Peyer's patch (tissue), 4 donors: ENCODE data around the gene MEGF10. TPM values are rescaled to one million over a fixed set of nuclear protein-coding genes. Genes with fewer than 3 reads are reported as not detected.
"Not testable (repeated sequence)": the region's sequence is repeated elsewhere in the genome, so short reads cannot be mapped to it uniquely, and the experiment has no call there.

ENCODE experiments used
- DNase-seq, 3 donors: peaks; one replicate each; pipeline ENCODE4 v3.0.0-alpha.2; 2017 to 2019
- H3K27ac ChIP-seq, 4 donors: fragments of 200-600 bp; sonication (generic); one replicate each; pipeline ENCODE4 v1.5.1; 2016 to 2019
- H3K27me3 ChIP-seq, 2 donors: fragments of 200-600 bp; sonication (generic); one replicate each; pipeline ENCODE4 v1.5.1; 2019
- H3K36me3 ChIP-seq, 3 donors: fragments of 200-600 bp; sonication (generic); one replicate each; pipeline ENCODE4 v1.5.1; 2016 to 2019
- H3K4me1 ChIP-seq, 4 donors: fragments of 200-600 bp; sonication (generic); one replicate each; pipeline ENCODE4 v1.5.1; 2016 to 2019
- H3K4me3 ChIP-seq, 4 donors: fragments of 200-600 bp; sonication (generic); 1 replicate in 3 of 4; 2 replicates in 1 of 4; pipeline ENCODE4 v1.5.1; 2016 to 2019; ENCODE audit warnings: mild to moderate bottlenecking in 1 of 4
- H3K9me3 ChIP-seq, 4 donors: fragments of 200-600 bp; sonication (generic); one replicate each; pipeline ENCODE4 v1.5.1; 2016 to 2019; ENCODE audit warnings: mild to moderate bottlenecking in 1 of 4
- POLR2A ChIP-seq, 2 donors: fragments of 450-650 bp; IDR thresholded peaks; one replicate each; pipeline ENCODE4 v1.5.1; 2017; ENCODE audit warnings: antibody characterized with exemption in 2 of 2, mild to moderate bottlenecking in 2 of 2, moderate library complexity in 2 of 2
- total RNA-seq, 4 donors: library from RNA; depleted of rRNA; stranded (reverse); fragments of >200 nt; gene quantifications; one replicate each; pipeline ENCODE4 v1.1.0, GENCODE V29; 2016
- TF ChIP-seq, protein P1 (sequence below), 6 experiments: fragments of 450-650 bp in 4 of 6; fragments of 200-600 bp in 2 of 6; sonication (generic) in 1 of 6; IDR thresholded peaks; one replicate each; pipeline ENCODE4 v1.5.1; 2017 to 2019; ENCODE audit warnings: antibody characterized with exemption in 6 of 6, mild to moderate bottlenecking in 3 of 6, moderate library complexity in 1 of 6

MEGF10 gene
- total RNA-seq, 4 donors from 2014 or later = 0.13 to 2.5 (median 0.19) TPM; not detected in 1

DNA sequence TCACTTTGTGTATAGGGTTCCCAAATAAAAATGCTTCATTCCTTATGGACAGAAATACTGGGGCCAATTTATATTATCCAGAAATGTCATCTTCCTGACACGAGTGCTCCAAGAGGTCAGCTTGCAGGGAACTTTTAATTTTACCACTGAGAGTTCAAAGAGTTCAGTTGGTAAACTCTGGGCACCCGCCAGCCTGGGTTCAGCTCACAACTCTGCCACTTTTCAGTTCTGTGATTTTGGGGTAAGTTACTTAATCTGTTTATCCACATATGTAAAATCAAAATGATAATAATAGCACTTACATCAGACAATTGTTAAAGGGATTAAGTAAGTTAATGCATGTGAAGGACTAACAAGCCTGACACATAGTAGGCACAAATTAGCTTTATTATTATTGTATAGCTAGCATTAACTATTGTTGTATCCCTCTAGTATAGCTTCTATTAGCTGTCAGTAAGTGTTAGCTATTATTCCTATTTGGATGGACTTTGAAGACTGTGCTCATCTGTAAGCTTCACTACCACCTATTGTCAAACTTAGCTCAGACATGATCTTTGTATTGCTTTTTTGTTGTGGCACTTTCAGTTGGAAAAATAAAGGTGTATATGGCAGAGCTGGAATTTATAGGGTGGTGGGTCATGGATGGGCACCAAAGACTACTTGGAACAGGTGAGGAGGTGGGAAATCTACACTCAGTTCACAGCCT is 1.6 kb downstream of the MEGF10 start:
- Histone ChIP-seq H3K4me1 (peaks cover 0 to 10% (median 0%) of the 10 kb centered on the region in 4 donors), H3K36me3 (no peaks in the 10 kb centered on the region), H3K4me3 (no peak overlapping the region), H3K27ac (no peak overlapping the region), H3K27me3 (no peaks in the 10 kb centered on the region), H3K9me3 (no peaks in the 10 kb centered on the region)
- DNase-seq = no peak
- no peak for TF ChIP-seq POLR2A (IDR thresholded peaks at IDR 0.05)
- TF ChIP-seq, protein P1, sequence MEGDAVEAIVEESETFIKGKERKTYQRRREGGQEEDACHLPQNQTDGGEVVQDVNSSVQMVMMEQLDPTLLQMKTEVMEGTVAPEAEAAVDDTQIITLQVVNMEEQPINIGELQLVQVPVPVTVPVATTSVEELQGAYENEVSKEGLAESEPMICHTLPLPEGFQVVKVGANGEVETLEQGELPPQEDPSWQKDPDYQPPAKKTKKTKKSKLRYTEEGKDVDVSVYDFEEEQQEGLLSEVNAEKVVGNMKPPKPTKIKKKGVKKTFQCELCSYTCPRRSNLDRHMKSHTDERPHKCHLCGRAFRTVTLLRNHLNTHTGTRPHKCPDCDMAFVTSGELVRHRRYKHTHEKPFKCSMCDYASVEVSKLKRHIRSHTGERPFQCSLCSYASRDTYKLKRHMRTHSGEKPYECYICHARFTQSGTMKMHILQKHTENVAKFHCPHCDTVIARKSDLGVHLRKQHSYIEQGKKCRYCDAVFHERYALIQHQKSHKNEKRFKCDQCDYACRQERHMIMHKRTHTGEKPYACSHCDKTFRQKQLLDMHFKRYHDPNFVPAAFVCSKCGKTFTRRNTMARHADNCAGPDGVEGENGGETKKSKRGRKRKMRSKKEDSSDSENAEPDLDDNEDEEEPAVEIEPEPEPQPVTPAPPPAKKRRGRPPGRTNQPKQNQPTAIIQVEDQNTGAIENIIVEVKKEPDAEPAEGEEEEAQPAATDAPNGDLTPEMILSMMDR (IDR thresholded peaks at IDR 0.05) = no peak

- H3K27ac ChIP-seq = no peak overlapping the region
- no peak overlapping the region for H3K4me3 ChIP-seq
- no peaks in the 10 kb centered on the region for H3K36me3 ChIP-seq
- no peaks in the 10 kb centered on the region for H3K27me3 ChIP-seq
- no peaks in the 10 kb centered on the region for H3K9me3 ChIP-seq
- H3K4me1 ChIP-seq = peaks cover 0 to 10% (median 0%) of the 10 kb centered on the region in 4 donors
- DNase-seq = no peak
- TF ChIP-seq, protein P1 (IDR thresholded peaks at IDR 0.05) = no peak
- no peak for TF ChIP-seq POLR2A (IDR thresholded peaks at IDR 0.05)
Measured at GRCh38 chr5:127293373-127293772, 2.8 kb downstream of the MEGF10 start.

DNA sequence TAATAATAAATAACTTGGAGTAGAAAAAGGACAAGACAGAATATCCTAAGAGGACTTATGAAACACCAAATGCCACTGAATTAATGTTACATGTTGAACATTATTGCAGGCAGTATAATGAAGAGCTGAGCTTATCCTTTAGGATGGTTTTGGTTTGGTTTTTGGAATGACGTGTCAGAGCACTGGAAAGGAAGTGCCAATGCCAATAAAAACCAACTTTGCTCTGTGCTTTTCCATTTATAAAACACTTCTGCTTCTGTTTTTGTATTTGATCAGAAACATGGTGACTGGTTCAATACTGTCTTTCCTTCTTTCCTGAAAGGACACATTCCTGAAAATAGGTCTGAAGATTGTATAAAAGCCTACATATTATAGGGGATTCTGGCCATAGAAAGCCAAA is 4.2 kb downstream of the MEGF10 start:
- no peak for DNase-seq

DNA sequence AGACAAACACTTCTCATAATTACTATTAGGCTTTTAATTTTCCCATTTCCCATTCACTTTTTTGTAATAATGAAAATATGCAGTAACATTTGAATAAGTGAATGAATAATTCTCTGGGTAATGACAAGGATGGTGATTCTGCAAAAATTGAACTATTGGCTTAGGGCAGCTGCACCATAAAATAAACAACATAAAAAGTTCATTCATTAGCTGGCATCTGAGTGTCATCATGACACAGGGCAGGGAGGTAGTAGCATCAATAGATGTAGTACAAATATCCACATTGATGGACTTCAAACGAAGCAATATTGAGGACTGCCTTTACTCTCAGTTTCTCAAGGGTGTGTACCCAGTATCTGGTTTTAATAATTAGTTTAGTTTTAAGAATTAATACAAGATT is 4.9 kb downstream of the MEGF10 start:
- H3K4me3 ChIP-seq = no peak overlapping the region
- H3K36me3 ChIP-seq = no peaks in the 10 kb centered on the region
- H3K27ac ChIP-seq = no peak overlapping the region
- no peak for TF ChIP-seq POLR2A (IDR thresholded peaks at IDR 0.05)
- TF ChIP-seq, protein P1 (IDR thresholded peaks at IDR 0.05) = no peak
- peaks cover 0 to 5% (median 0%) of the 10 kb centered on the region in 4 donors for H3K4me1 ChIP-seq
- DNase-seq = no peak
- no peaks in the 10 kb centered on the region for H3K27me3 ChIP-seq
- H3K9me3 ChIP-seq = no peaks in the 10 kb centered on the region

More for the DNA sequence above, 4.2 kb downstream of the MEGF10 start:
- Histone ChIP-seq H3K27ac (no peak overlapping the region), H3K36me3 (no peaks in the 10 kb centered on the region), H3K4me1 (peaks cover 0 to 10% (median 0%) of the 10 kb centered on the region in 4 donors), H3K4me3 (no peak overlapping the region), H3K9me3 (no peaks in the 10 kb centered on the region), H3K27me3 (no peaks in the 10 kb centered on the region)
- no peak for TF ChIP-seq POLR2A (IDR thresholded peaks at IDR 0.05)
- TF ChIP-seq, protein P1 (IDR thresholded peaks at IDR 0.05) = no peak

DNA sequence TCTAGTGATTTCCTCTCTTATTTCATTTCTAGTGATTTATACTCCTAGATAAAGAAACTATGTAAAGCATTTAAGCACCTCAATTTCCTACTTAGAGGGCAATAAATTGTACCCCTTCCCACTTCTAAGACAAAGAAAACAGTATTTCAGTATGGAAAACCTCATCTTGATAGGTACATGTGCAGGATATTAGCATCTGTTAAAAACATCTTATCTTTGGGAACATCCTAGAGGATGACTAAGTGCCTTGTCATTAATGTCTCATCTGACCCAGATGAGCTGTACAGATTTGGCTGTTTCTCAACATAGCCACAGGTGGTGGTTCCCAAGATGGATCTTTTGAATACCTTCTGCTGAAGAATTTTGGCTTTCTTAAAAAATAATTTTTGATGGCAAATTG is 5.7 kb downstream of the MEGF10 start:
- no peaks in the 10 kb centered on the region for H3K4me1 ChIP-seq
- no peak overlapping the region for H3K4me3 ChIP-seq
- TF ChIP-seq POLR2A (IDR thresholded peaks at IDR 0.05) = no peak
- TF ChIP-seq, protein P1 (IDR thresholded peaks at IDR 0.05) = no peak
- H3K36me3 ChIP-seq = no peaks in the 10 kb centered on the region
- no peak for DNase-seq
- no peaks in the 10 kb centered on the region for H3K27me3 ChIP-seq
- no peaks in the 10 kb centered on the region for H3K9me3 ChIP-seq
- H3K27ac ChIP-seq = no peak overlapping the region

GRCh38 chr5:127296894-127297293 is 6.3 kb downstream of the MEGF10 start:
- not testable (repeated sequence) for H3K27me3 ChIP-seq, DNase-seq, H3K36me3 ChIP-seq, H3K27ac ChIP-seq, H3K4me1 ChIP-seq, H3K4me3 ChIP-seq, H3K9me3 ChIP-seq
